ENCODE results near the gene UGT1A3.

The UGT1A3 gene

GRCh38 chr2:233758141-233758540 lies 29.3 kb downstream of the UGT1A3 start:
- intact Hi-C loops (cut with DNase I; ENCODE audit: low total_unique reads) = no loop called here
- DNase-seq = no peak
- no peak for TF ChIP-seq CTCF (IDR thresholded peaks at IDR 0.05)
- no peaks in the 10 kb centered on the region for H3K4me1 ChIP-seq
- no peak overlapping the region for H3K27ac ChIP-seq
- H3K36me3 ChIP-seq = no peaks in the 10 kb centered on the region
- no peaks in the 10 kb centered on the region for H3K9me3 ChIP-seq
- no peaks in the 10 kb centered on the region for H3K27me3 ChIP-seq
- no peak overlapping the region for H3K4me3 ChIP-seq

DNA sequence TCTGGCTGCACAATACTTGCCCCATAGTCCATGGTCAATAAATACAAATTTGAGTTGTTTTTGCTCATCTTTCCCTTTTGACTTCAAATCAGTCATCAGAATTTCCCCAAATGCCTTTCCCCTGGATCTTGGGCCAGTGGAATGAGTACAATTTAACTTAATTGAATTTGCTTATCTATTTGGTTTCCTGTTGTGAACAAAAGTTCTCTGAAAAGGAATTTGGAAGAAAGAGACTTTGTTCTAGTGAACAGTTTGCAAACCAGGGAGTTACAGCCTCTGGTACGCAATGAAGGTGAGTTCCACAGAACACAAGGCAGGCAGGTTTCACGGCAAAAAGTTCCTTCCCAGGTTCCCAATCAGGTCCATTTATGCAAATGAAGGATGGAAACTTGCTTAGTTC lies 30.0 kb downstream of the UGT1A3 start:
- Histone ChIP-seq H3K4me3 (no peak overlapping the region), H3K9me3 (no peaks in the 10 kb centered on the region), H3K36me3 (no peaks in the 10 kb centered on the region), H3K4me1 (no peaks in the 10 kb centered on the region), H3K27ac (no peak overlapping the region), H3K27me3 (no peaks in the 10 kb centered on the region)
- intact Hi-C loops (cut with DNase I; ENCODE audit: low total_unique reads) = no loop called here
- TF ChIP-seq CTCF (IDR thresholded peaks at IDR 0.05) = no peak
- DNase-seq = no peak

DNA sequence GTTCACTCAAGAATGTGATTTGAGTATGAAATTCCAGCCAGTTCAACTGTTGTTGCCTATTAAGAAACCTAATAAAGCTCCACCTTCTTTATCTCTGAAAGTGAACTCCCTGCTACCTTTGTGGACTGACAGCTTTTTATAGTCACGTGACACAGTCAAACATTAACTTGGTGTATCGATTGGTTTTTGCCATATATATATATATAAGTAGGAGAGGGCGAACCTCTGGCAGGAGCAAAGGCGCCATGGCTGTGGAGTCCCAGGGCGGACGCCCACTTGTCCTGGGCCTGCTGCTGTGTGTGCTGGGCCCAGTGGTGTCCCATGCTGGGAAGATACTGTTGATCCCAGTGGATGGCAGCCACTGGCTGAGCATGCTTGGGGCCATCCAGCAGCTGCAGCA lies 31.2 kb downstream of the UGT1A3 start, which contains the start of gene UGT1A1:
Gene UGT1A1 (plus strand): TSS at position 228 of the 400 bp plus-strand sequence. CDS start 18 bp downstream, at position 246.
- H3K4me1 ChIP-seq = no peaks in the 10 kb centered on the region
- no peak for DNase-seq
- no peak within 1 kb of the TSS for H3K4me3 ChIP-seq
- intact Hi-C loops (cut with DNase I; ENCODE audit: low total_unique reads) = no loop called here
- no peaks in the 10 kb centered on the region for H3K9me3 ChIP-seq
- H3K27me3 ChIP-seq = no peaks in the 10 kb centered on the region
- no peak within 1 kb of the TSS for H3K27ac ChIP-seq
- TF ChIP-seq CTCF (IDR thresholded peaks at IDR 0.05) = no peak
- H3K36me3 ChIP-seq = no peaks in the 10 kb centered on the region

GRCh38 chr2:233761040-233761769 lies 32.4 kb downstream of the UGT1A3 start:
- intact Hi-C loops (cut with DNase I; ENCODE audit: low total_unique reads) = no loop called here
- H3K27ac ChIP-seq = no peak overlapping the region
- no peak for DNase-seq

DNA sequence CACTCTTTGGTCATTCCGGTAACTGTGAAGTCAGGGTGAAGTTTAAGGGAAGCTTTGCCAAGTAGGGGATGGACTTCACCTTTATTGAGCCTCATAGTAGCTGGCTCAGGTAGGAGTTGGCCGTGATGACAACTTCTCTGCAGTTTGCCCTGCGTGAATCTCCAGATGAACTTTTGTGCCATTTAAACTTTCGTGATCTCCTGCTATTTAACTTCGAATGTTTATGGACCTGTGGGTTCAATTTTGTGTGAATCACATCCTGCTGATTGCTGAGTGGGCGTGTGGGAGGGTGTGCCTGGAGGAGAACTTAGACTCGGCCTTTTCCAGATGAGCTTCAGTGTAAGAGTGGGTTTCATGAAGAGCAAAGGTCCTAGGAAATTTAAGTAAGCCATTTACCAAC lies 35.4 kb downstream of the UGT1A3 start:
- H3K27ac ChIP-seq = no peak overlapping the region
- DNase-seq = no peak
- no peaks in the 10 kb centered on the region for H3K36me3 ChIP-seq
- H3K27me3 ChIP-seq = no peaks in the 10 kb centered on the region
- H3K4me1 ChIP-seq = no peaks in the 10 kb centered on the region
- H3K9me3 ChIP-seq = no peaks in the 10 kb centered on the region
- intact Hi-C loops (cut with DNase I; ENCODE audit: low total_unique reads) = no loop called here
- TF ChIP-seq CTCF (IDR thresholded peaks at IDR 0.05) = no peak
- no peak overlapping the region for H3K4me3 ChIP-seq

More at GRCh38 chr2:233761040-233761769, 32.4 kb downstream of the UGT1A3 start:
- Histone ChIP-seq H3K4me3 (no peak overlapping the region), H3K36me3 (no peaks in the 10 kb centered on the region), H3K27me3 (no peaks in the 10 kb centered on the region), H3K4me1 (no peaks in the 10 kb centered on the region), H3K9me3 (no peaks in the 10 kb centered on the region)
- no peak for TF ChIP-seq CTCF (IDR thresholded peaks at IDR 0.05)
